Subcutaneous adipose tissue (tissue), 4 donors: ENCODE data around the gene MRPL10. TPM values are rescaled to one million over a fixed set of nuclear protein-coding genes. Genes with fewer than 3 reads are reported as not detected.

Source experiments
- total RNA-seq, 4 donors: library from RNA; depleted of rRNA; stranded (reverse); fragments of >200 nt; gene quantifications; one replicate each; pipeline ENCODE4 v1.1.0, GENCODE V29; 2016
- TF ChIP-seq, protein P1 (sequence below): fragments of 450-650 bp; IDR thresholded peaks from one replicate; pipeline ENCODE4 v1.5.1; 2016; ENCODE audit warnings: low read depth, mild to moderate bottlenecking, control low read depth, antibody characterized with exemption, moderate library complexity

The MRPL10 gene
- total RNA-seq, 4 donors from 2014 or later, result 29.3 to 54.3 (median 34.1) TPM

- TF ChIP-seq, protein P1, sequence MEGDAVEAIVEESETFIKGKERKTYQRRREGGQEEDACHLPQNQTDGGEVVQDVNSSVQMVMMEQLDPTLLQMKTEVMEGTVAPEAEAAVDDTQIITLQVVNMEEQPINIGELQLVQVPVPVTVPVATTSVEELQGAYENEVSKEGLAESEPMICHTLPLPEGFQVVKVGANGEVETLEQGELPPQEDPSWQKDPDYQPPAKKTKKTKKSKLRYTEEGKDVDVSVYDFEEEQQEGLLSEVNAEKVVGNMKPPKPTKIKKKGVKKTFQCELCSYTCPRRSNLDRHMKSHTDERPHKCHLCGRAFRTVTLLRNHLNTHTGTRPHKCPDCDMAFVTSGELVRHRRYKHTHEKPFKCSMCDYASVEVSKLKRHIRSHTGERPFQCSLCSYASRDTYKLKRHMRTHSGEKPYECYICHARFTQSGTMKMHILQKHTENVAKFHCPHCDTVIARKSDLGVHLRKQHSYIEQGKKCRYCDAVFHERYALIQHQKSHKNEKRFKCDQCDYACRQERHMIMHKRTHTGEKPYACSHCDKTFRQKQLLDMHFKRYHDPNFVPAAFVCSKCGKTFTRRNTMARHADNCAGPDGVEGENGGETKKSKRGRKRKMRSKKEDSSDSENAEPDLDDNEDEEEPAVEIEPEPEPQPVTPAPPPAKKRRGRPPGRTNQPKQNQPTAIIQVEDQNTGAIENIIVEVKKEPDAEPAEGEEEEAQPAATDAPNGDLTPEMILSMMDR, result no peak
Measured at GRCh38 chr17:47816111-47816735, 15.1 kb downstream of the MRPL10 start.

GRCh38 chr17:47815106-47815918 is 16.0 kb downstream of the MRPL10 start:
- TF ChIP-seq, protein P1, result no peak

GRCh38 chr17:47813512-47814031 is 17.8 kb downstream of the MRPL10 start:
- TF ChIP-seq, protein P1, result no peak

- TF ChIP-seq, protein P1, result no peak
Measured at GRCh38 chr17:47813077-47813476, 18.3 kb downstream of the MRPL10 start.

- TF ChIP-seq, protein P1, result no peak
Measured at GRCh38 chr17:47812146-47812920, 19.0 kb downstream of the MRPL10 start.

- TF ChIP-seq, protein P1, result no peak
Measured at GRCh38 chr17:47811709-47812108, 19.6 kb downstream of the MRPL10 start.
